GM18907 (cell line): Measurements from ENCODE around the gene HMSD.
A peak's percentile ranks its signal among the peaks of the same experiment; 100 is the strongest.
"Not testable (repeated sequence)": the region's sequence is repeated elsewhere in the genome, so short reads cannot be mapped to it uniquely, and the experiment has no call there.

Experiments used
- ATAC-seq: cut with Tn5 transposase; IDR thresholded peaks from one replicate; pipeline ENCODE4 v1.9.1; 2021; ENCODE audit warnings: mild to moderate bottlenecking, moderate library complexity; ENCODE audit not compliant: unreplicated experiment

Gene HMSD

GRCh38 chr18:63949068-63949737 is at the start of gene HMSD:
HMSD (plus strand) TSS chr18:63949301; CDS start chr18:63953456, 4,155 bp downstream.
- ATAC-seq = peak; percentile 90

GRCh38 chr18:63903851-63904570 is 45.1 kb upstream of the HMSD start:
- no peak for ATAC-seq

GRCh38 chr18:63904694-63905093 is 44.4 kb upstream of the HMSD start:
- ATAC-seq = no peak

- no peak for ATAC-seq
These were observed 43.7 kb upstream of the HMSD start for GRCh38 chr18:63905361-63905760.

GRCh38 chr18:63906056-63906455 is 43.0 kb upstream of the HMSD start:
- no peak for ATAC-seq

- peak; percentile 48 for ATAC-seq
These were observed 41.4 kb upstream of the HMSD start, which contains the start of gene SERPINB10 for GRCh38 chr18:63907664-63908063. SERPINB10 (plus strand) TSS chr18:63907958; CDS start chr18:63915511, 7,553 bp downstream.

- no peak for ATAC-seq
These were observed 40.2 kb upstream of the HMSD start for GRCh38 chr18:63908858-63909257.

- peak; percentile 84 for ATAC-seq
These were observed 39.2 kb upstream of the HMSD start for GRCh38 chr18:63909870-63910269.

GRCh38 chr18:63917817-63918216 is 31.3 kb upstream of the HMSD start:
- no peak for ATAC-seq

- ATAC-seq = no peak
These were observed 27.1 kb upstream of the HMSD start for GRCh38 chr18:63922049-63922448.

GRCh38 chr18:63924551-63924950 is 24.6 kb upstream of the HMSD start:
- ATAC-seq = no peak

GRCh38 chr18:63928331-63928730 is 20.8 kb upstream of the HMSD start:
- ATAC-seq = no peak

- not testable (repeated sequence) for ATAC-seq
These were observed 19.7 kb upstream of the HMSD start for GRCh38 chr18:63929369-63929768.

- no peak for ATAC-seq
These were observed 18.2 kb upstream of the HMSD start for GRCh38 chr18:63930773-63931354.

- ATAC-seq = peak; percentile 99
These were observed 12.8 kb upstream of the HMSD start for GRCh38 chr18:63936156-63936931.

- no peak for ATAC-seq
These were observed 12.1 kb upstream of the HMSD start for GRCh38 chr18:63936932-63937393.

GRCh38 chr18:63940008-63940407 is 9.1 kb upstream of the HMSD start:
- ATAC-seq = no peak

- ATAC-seq = not testable (repeated sequence)
These were observed 8.5 kb upstream of the HMSD start for GRCh38 chr18:63940543-63941050.

- no peak for ATAC-seq
These were observed 1.9 kb upstream of the HMSD start for GRCh38 chr18:63947051-63947790.

GRCh38 chr18:63951302-63951705 is 2.2 kb downstream of the HMSD start:
- peak; percentile 55 for ATAC-seq
